Measurements from ENCODE around the gene CDH23. TPM values are rescaled to one million over a fixed set of nuclear protein-coding genes. Genes with fewer than 3 reads are reported as not detected.

The CDH23 gene
- polyA plus RNA-seq, 1 donor from 2014 or later, result 6.6 TPM

GRCh38 chr10:71575451-71575850 is 178.7 kb downstream of the CDH23 start:
- Histone ChIP-seq H3K79me2 (replicated peaks; ENCODE audit: insufficient read depth, low read length) (no peaks in the 10 kb centered on the region), H3K27me3 (ENCODE audit: insufficient read depth, low read depth, low read length) (no peaks in the 10 kb centered on the region), H3K4me3 (ENCODE audit: low read length) (no peak overlapping the region), H3K9me2 (ENCODE audit: insufficient read depth, low read length) (no peaks in the 10 kb centered on the region), H4K20me1 (ENCODE audit: insufficient read depth) (no peaks in the 10 kb centered on the region), H3K27ac (ENCODE audit: low read length) (no peak overlapping the region), H3K36me3 (ENCODE audit: insufficient read depth, low read length) (no peaks in the 10 kb centered on the region), H3K4me2 (ENCODE audit: low read length) (no peak overlapping the region), H3F3A (ENCODE audit: insufficient read depth, low read length, poor library complexity, severe bottlenecking) (no peaks in the 10 kb centered on the region), H3K9ac (ENCODE audit: low read length) (no peak overlapping the region), H3K9me3 (ENCODE audit: low read length) (no peaks in the 10 kb centered on the region), H2AFZ (ENCODE audit: low read depth, low read length) (no peak overlapping the region)
- TF ChIP-seq CTCF (IDR thresholded peaks at IDR 0.05; ENCODE audit: poor library complexity, severe bottlenecking), result no peak
- TF ChIP-seq EZH2 (IDR thresholded peaks at IDR 0.05; ENCODE audit: borderline replicate concordance, insufficient read depth, low read length, poor library complexity, severe bottlenecking), result no peak
- TF ChIP-seq RAD21 (conservative IDR thresholded peaks at IDR 0.05), result no peak
- TF ChIP-seq SMC3 (conservative IDR thresholded peaks at IDR 0.05; ENCODE audit: poor library complexity), result no peak
- no peak for TF ChIP-seq EP300 (conservative IDR thresholded peaks at IDR 0.05; ENCODE audit: poor library complexity, severe bottlenecking)
- no peak for TF ChIP-seq POLR2AphosphoS5 (IDR thresholded peaks at IDR 0.05)

- Histone ChIP-seq H3K27ac (ENCODE audit: low read length) (no peak overlapping the region), H3K36me3 (ENCODE audit: insufficient read depth, low read length) (no peaks in the 10 kb centered on the region), H3F3A (ENCODE audit: insufficient read depth, low read length, poor library complexity, severe bottlenecking) (no peaks in the 10 kb centered on the region), H3K9me2 (ENCODE audit: insufficient read depth, low read length) (no peaks in the 10 kb centered on the region), H3K9me3 (ENCODE audit: low read length) (no peaks in the 10 kb centered on the region), H2AFZ (ENCODE audit: low read depth, low read length) (no peak overlapping the region), H3K27me3 (ENCODE audit: insufficient read depth, low read depth, low read length) (no peaks in the 10 kb centered on the region), H3K4me3 (ENCODE audit: low read length) (no peak overlapping the region), H3K4me2 (ENCODE audit: low read length) (no peak overlapping the region), H3K79me2 (replicated peaks; ENCODE audit: insufficient read depth, low read length) (no peaks in the 10 kb centered on the region), H3K9ac (ENCODE audit: low read length) (no peak overlapping the region), H4K20me1 (ENCODE audit: insufficient read depth) (no peaks in the 10 kb centered on the region)
- TF ChIP-seq REST (IDR thresholded peaks at IDR 0.05; ENCODE audit: borderline replicate concordance) (no peak), SMC3 (conservative IDR thresholded peaks at IDR 0.05; ENCODE audit: poor library complexity) (no peak), TAF1 (IDR thresholded peaks at IDR 0.05; ENCODE audit: low read depth) (no peak), EP300 (conservative IDR thresholded peaks at IDR 0.05; ENCODE audit: poor library complexity, severe bottlenecking) (no peak), POLR2AphosphoS5 (IDR thresholded peaks at IDR 0.05) (no peak), RAD21 (conservative IDR thresholded peaks at IDR 0.05) (no peak), CTCF (IDR thresholded peaks at IDR 0.05; ENCODE audit: poor library complexity, severe bottlenecking) (no peak), MXI1 (conservative IDR thresholded peaks at IDR 0.05; ENCODE audit: poor library complexity, severe bottlenecking) (no peak), EZH2 (IDR thresholded peaks at IDR 0.05; ENCODE audit: borderline replicate concordance, insufficient read depth, low read length, poor library complexity, severe bottlenecking) (no peak)
These were observed 179.4 kb downstream of the CDH23 start for GRCh38 chr10:71575934-71576801.

Data from neural cell (in vitro differentiated cells).